DOHH2 (cell line): Measurements from ENCODE around the gene AURKA.

Experiments used
- CTCF ChIP-seq: fragments of 200-600 bp; sonication (generic); IDR thresholded peaks from one replicate; pipeline ENCODE4 v1.5.1; 2014; ENCODE audit warnings: antibody characterized with exemption, mild to moderate bottlenecking, low read depth, low read length; ENCODE audit not compliant: poor library complexity, severe bottlenecking
- EZH2phosphoT487 ChIP-seq: fragments of 200-600 bp; sonication (generic); IDR thresholded peaks from 2 replicates; pipeline ENCODE4 v1.6.1; 2017; ENCODE audit warnings: borderline replicate concordance, mild to moderate bottlenecking, antibody characterized with exemption, low read length, moderate library complexity, mixed read lengths

- no peak for TF ChIP-seq CTCF
- no peak for TF ChIP-seq EZH2phosphoT487
Measured at GRCh38 chr20:56430957-56431356, 38.9 kb upstream of the AURKA start.
